CD4-positive, alpha-beta memory T cell (primary cell): ENCODE results near the gene INO80E. TPM values are rescaled to one million over a fixed set of nuclear protein-coding genes. Genes with fewer than 3 reads are reported as not detected.

ENCODE experiments used
- CTCF ChIA-PET: fragments of 350-600 bp; sonication (Branson Sonifier 250); formaldehyde crosslinking; loops from one replicate; lab custom pipeline; 2021; ENCODE audit warnings: inconsistent platforms; ENCODE audit not compliant: partially characterized antibody; lab: Charles Lee
- POLR2A ChIA-PET: fragments of 350-600 bp; sonication (Branson Sonifier 250); formaldehyde crosslinking; loops from one replicate; lab custom pipeline; 2021; ENCODE audit not compliant: partially characterized antibody; lab: Charles Lee
- DNase-seq, 5 donors: peaks; one replicate each; pipeline versions ENCODE4 v3.0.0 to v3.0.0-alpha.2; 2020 to 2022; ENCODE audit warnings: mixed read lengths in 1 of 5
- H3K27ac ChIP-seq: one replicate; pipeline ENCODE4 v1.7.0; 2013; ENCODE audit warnings: low read depth, low read length
- H3K27me3 ChIP-seq: 2 replicates; pipeline ENCODE4 v1.7.0; 2013; ENCODE audit warnings: mild to moderate bottlenecking, low read length, moderate library complexity; ENCODE audit not compliant: insufficient read depth
- H3K36me3 ChIP-seq: 2 replicates; pipeline ENCODE4 v1.7.0; 2013; ENCODE audit warnings: mild to moderate bottlenecking, low read length, moderate library complexity; ENCODE audit not compliant: insufficient read depth
- H3K4me1 ChIP-seq: 2 replicates; pipeline ENCODE4 v1.7.0; 2013; ENCODE audit warnings: mild to moderate bottlenecking, low read length, moderate library complexity; ENCODE audit not compliant: insufficient read depth
- H3K4me3 ChIP-seq, 2 donors: one replicate each; pipeline ENCODE4 v1.7.0; 2013; ENCODE audit warnings: low read length in 2 of 2, mild to moderate bottlenecking in 1 of 2
- H3K9me3 ChIP-seq, 2 donors: one replicate each; pipeline ENCODE4 v1.7.0; 2013; ENCODE audit warnings: low read length in 2 of 2, control low read depth in 1 of 2; ENCODE audit not compliant: control insufficient read depth in 1 of 2
- H3K27ac Mint-ChIP-seq, 7 donors: one replicate each; pipeline ENCODE4 v1.8.0; 2020 to 2021; ENCODE audit warnings: mixed read lengths in 7 of 7, mild to moderate bottlenecking in 6 of 7, inconsistent platforms in 3 of 7, moderate library complexity in 3 of 7
- H3K27me3 Mint-ChIP-seq, 2 donors: one replicate each; pipeline ENCODE4 v1.8.0; 2020 to 2021; ENCODE audit warnings: mixed read lengths in 2 of 2
- H3K36me3 Mint-ChIP-seq, 2 donors: one replicate each; pipeline ENCODE4 v1.8.0; 2020 to 2021; ENCODE audit warnings: mixed read lengths in 2 of 2, inconsistent platforms in 1 of 2, mild to moderate bottlenecking in 1 of 2
- H3K4me1 Mint-ChIP-seq, 4 donors: one replicate each; pipeline ENCODE4 v1.8.0; 2020 to 2021; ENCODE audit warnings: mixed read lengths in 4 of 4, mild to moderate bottlenecking in 1 of 4
- H3K4me3 Mint-ChIP-seq, 8 donors: one replicate each; pipeline ENCODE4 v1.8.0; 2020 to 2021; ENCODE audit warnings: mixed read lengths in 8 of 8, mild to moderate bottlenecking in 7 of 8, moderate library complexity in 6 of 8, inconsistent platforms in 3 of 8
- H3K9me3 Mint-ChIP-seq, 8 donors: one replicate each; pipeline ENCODE4 v1.8.0; 2020 to 2021; ENCODE audit warnings: mixed read lengths in 8 of 8, mild to moderate bottlenecking in 5 of 8, inconsistent platforms in 3 of 8, moderate library complexity in 1 of 8
- intact Hi-C: fragments of 100-400 bp; cut with micrococcal nuclease; formaldehyde crosslinking; loops from one replicate; pipeline ENCODE4 v1.15.1; 2023
- polyA plus RNA-seq, 2 donors: library from polyadenylated mRNA; unstranded; fragments of 300-500 nt; fragmentation: Illumina TruSeq; gene quantifications; one replicate each; pipeline ENCODE4 v1.2.3, GENCODE V29; 2021
- total RNA-seq, 2 experiments: library from RNA; stranded (reverse); gene quantifications; one replicate each; pipeline ENCODE4 v1.2.3, GENCODE V29; 2021

INO80E gene
- total and polyA plus RNA-seq, 4 experiments from 2014 or later: 6.7 to 126 (median 65.5) TPM

GRCh38 chr16:29987371-29988085 is 8.5 kb upstream of the INO80E start:
- Histone ChIP-seq H3K27ac (no peak overlapping the region), H3K4me1 (no peaks in the 10 kb centered on the region), H3K36me3 (peaks cover 60% of the 10 kb centered on the region), H3K9me3 (no peaks in the 10 kb centered on the region), H3K4me3 (no peak overlapping the region), H3K27me3 (no peaks in the 10 kb centered on the region)
- ChIA-PET POLR2A (interaction anchor here (0.7 to 2.8 kb wide), 2 partner anchors 12 to 14 kb away, joined by 3 to 10 read pairs; partner anchors contain the start of gene TAOK2), CTCF (interaction anchor here (0.9 kb wide), 1 partner anchor 163 kb away, joined by 3 read pairs; no protein-coding TSS in a partner anchor)
- peaks cover 52 to 72% of the 10 kb centered on the region in 2 donors for H3K36me3 Mint-ChIP-seq
- no peak for DNase-seq
- H3K4me1 Mint-ChIP-seq: peaks cover 0 to 2% (median 0%) of the 10 kb centered on the region in 4 donors
- no peaks in the 10 kb centered on the region for H3K9me3 Mint-ChIP-seq
- intact Hi-C loops: no loop called here
- H3K27me3 Mint-ChIP-seq: no peaks in the 10 kb centered on the region
- H3K27ac Mint-ChIP-seq: no peak overlapping the region
- H3K4me3 Mint-ChIP-seq: no peak overlapping the region

GRCh38 chr16:29988346-29989075 is 7.5 kb upstream of the INO80E start:
- Histone ChIP-seq H3K9me3 (no peaks in the 10 kb centered on the region), H3K36me3 (peaks cover 59% of the 10 kb centered on the region), H3K4me3 (no peak overlapping the region), H3K4me1 (no peaks in the 10 kb centered on the region), H3K27ac (no peak overlapping the region), H3K27me3 (no peaks in the 10 kb centered on the region)
- intact Hi-C loops: no loop called here
- Mint-ChIP-seq H3K4me1 (peaks cover 0 to 2% (median 0%) of the 10 kb centered on the region in 4 donors), H3K36me3 (peaks cover 49 to 66% of the 10 kb centered on the region in 2 donors), H3K4me3 (no peak overlapping the region), H3K9me3 (no peaks in the 10 kb centered on the region), H3K27me3 (no peaks in the 10 kb centered on the region), H3K27ac (peak overlapping the region in 5 of 7 donors; percentile 2 to 79 (median 52))
- ChIA-PET POLR2A (interaction anchor here (2.8 kb wide), 1 partner anchor 15 kb away, joined by 10 read pairs; the partner anchor contains the start of gene TAOK2), CTCF (interaction anchor here (0.8 to 1.0 kb wide), 2 partner anchors 10 to 13 kb away, joined by 3 read pairs; no protein-coding TSS in a partner anchor)
- DNase-seq: no peak

- no peak overlapping the region for H3K27ac ChIP-seq
- POLR2A ChIA-PET: interaction anchor here (1.2 to 2.8 kb wide), 2 partner anchors 16 to 63 kb away, joined by 4 to 10 read pairs; partner anchors contain the start of genes KCTD13 and TAOK2
- H3K4me1 Mint-ChIP-seq: peaks cover 3 to 7% (median 5%) of the 10 kb centered on the region in 4 donors
- peak overlapping the region in 4 of 7 donors; percentile 2 to 72 (median 41) for H3K27ac Mint-ChIP-seq
- CTCF ChIA-PET: interaction anchor here (0.8 to 1.1 kb wide), 3 partner anchors 11 to 297 kb away, joined by 3 read pairs; no protein-coding TSS in a partner anchor
- H3K4me1 ChIP-seq: peaks cover 5% of the 10 kb centered on the region
- H3K27me3 Mint-ChIP-seq: no peaks in the 10 kb centered on the region
- H3K9me3 ChIP-seq: no peaks in the 10 kb centered on the region
- peaks cover 46 to 61% of the 10 kb centered on the region in 2 donors for H3K36me3 Mint-ChIP-seq
- intact Hi-C loops: no loop called here
- peaks cover 0 to 2% (median 0%) of the 10 kb centered on the region in 8 donors for H3K9me3 Mint-ChIP-seq
- H3K4me3 Mint-ChIP-seq: no peak overlapping the region
- H3K27me3 ChIP-seq: no peaks in the 10 kb centered on the region
- peaks cover 51% of the 10 kb centered on the region for H3K36me3 ChIP-seq
- no peak for DNase-seq
- no peak overlapping the region for H3K4me3 ChIP-seq
These were observed 6.8 kb upstream of the INO80E start for GRCh38 chr16:29989111-29989858.

- H3K36me3 ChIP-seq: peaks cover 45% of the 10 kb centered on the region
- Mint-ChIP-seq H3K9me3 (peaks cover 0 to 2% (median 0%) of the 10 kb centered on the region in 8 donors), H3K27me3 (no peaks in the 10 kb centered on the region), H3K27ac (no peak overlapping the region), H3K4me1 (peaks cover 6 to 14% (median 10%) of the 10 kb centered on the region in 4 donors), H3K36me3 (peaks cover 43 to 59% of the 10 kb centered on the region in 2 donors), H3K4me3 (no peak overlapping the region)
- H3K9me3 ChIP-seq: no peaks in the 10 kb centered on the region
- no peak overlapping the region for H3K27ac ChIP-seq
- no peaks in the 10 kb centered on the region for H3K27me3 ChIP-seq
- ChIA-PET POLR2A (interaction anchor here (1.2 to 2.8 kb wide), 2 partner anchors 17 to 63 kb away, joined by 4 to 10 read pairs; partner anchors contain the start of genes KCTD13 and TAOK2), CTCF (interaction anchor here (1.1 kb wide), 1 partner anchor 298 kb away, joined by 3 read pairs; no protein-coding TSS in a partner anchor)
- no peak for DNase-seq
- intact Hi-C loops: loop anchor here (10.0 kb wide), 1 partner anchor 175 kb away; the partner anchor contains the start of genes PAGR1 and PRRT2
- no peak overlapping the region for H3K4me3 ChIP-seq
- H3K4me1 ChIP-seq: peaks cover 13% of the 10 kb centered on the region
These were observed 6.0 kb upstream of the INO80E start for GRCh38 chr16:29990034-29990433.

GRCh38 chr16:29990883-29991570 is 5.0 kb upstream of the INO80E start:
- Mint-ChIP-seq H3K4me1 (peaks cover 6 to 22% (median 12%) of the 10 kb centered on the region in 4 donors), H3K36me3 (peaks cover 38 to 61% of the 10 kb centered on the region in 2 donors), H3K27me3 (no peaks in the 10 kb centered on the region), H3K27ac (peak overlapping the region in 1 of 7 donors; percentile 60), H3K4me3 (peak overlapping the region in 1 of 8 donors; percentile 39), H3K9me3 (peaks cover 0 to 2% (median 0%) of the 10 kb centered on the region in 8 donors)
- ChIA-PET CTCF (no interaction called here), POLR2A (no interaction called here)
- Histone ChIP-seq H3K9me3 (no peaks in the 10 kb centered on the region), H3K36me3 (peaks cover 35% of the 10 kb centered on the region), H3K27ac (no peak overlapping the region), H3K27me3 (no peaks in the 10 kb centered on the region), H3K4me1 (peaks cover 14% of the 10 kb centered on the region), H3K4me3 (no peak overlapping the region)
- no peak for DNase-seq
- intact Hi-C loops: loop anchor here (10.0 kb wide), 1 partner anchor 176 kb away; the partner anchor contains the start of genes PAGR1 and PRRT2

GRCh38 chr16:29991571-29991904 is 4.5 kb upstream of the INO80E start:
- Mint-ChIP-seq H3K36me3 (peaks cover 36 to 62% of the 10 kb centered on the region in 2 donors), H3K27me3 (no peaks in the 10 kb centered on the region), H3K9me3 (peaks cover 0 to 2% (median 0%) of the 10 kb centered on the region in 8 donors), H3K4me3 (no peak overlapping the region), H3K27ac (no peak overlapping the region), H3K4me1 (peaks cover 6 to 27% (median 15%) of the 10 kb centered on the region in 4 donors)
- Histone ChIP-seq H3K9me3 (no peaks in the 10 kb centered on the region), H3K36me3 (peaks cover 30% of the 10 kb centered on the region), H3K27ac (no peak overlapping the region), H3K27me3 (no peaks in the 10 kb centered on the region), H3K4me3 (no peak overlapping the region), H3K4me1 (peaks cover 15% of the 10 kb centered on the region)
- ChIA-PET POLR2A (no interaction called here), CTCF (no interaction called here)
- intact Hi-C loops: loop anchor here (10.0 kb wide), 1 partner anchor 177 kb away; the partner anchor contains the start of genes PAGR1 and PRRT2
- DNase-seq: no peak
